HepG2 (cell line): ENCODE measurements around the gene INO80B. TPM values are rescaled to one million over a fixed set of nuclear protein-coding genes. Genes with fewer than 3 reads are reported as not detected.
A peak's percentile ranks its signal among the peaks of the same experiment; 100 is the strongest.

Experiments used
- AHDC1 ChIP-seq: sonication (generic); formaldehyde crosslinking; IDR thresholded peaks from 2 replicates; pipeline ENCODE4 v1.5.1; 2020; ENCODE audit warnings: mild to moderate bottlenecking, missing genetic modification reagents, borderline replicate concordance
- GMEB2 ChIP-seq: IDR thresholded peaks from 2 replicates; pipeline ENCODE4 v1.6.1; 2016; ENCODE audit warnings: missing biosample characterization, missing genetic modification reagents, low read depth
- HNRNPL ChIP-seq: fragments of 200-400 bp; formaldehyde crosslinking; IDR thresholded peaks from 2 replicates; pipeline ENCODE4 v1.6.1; 2017; ENCODE audit warnings: mild to moderate bottlenecking, low read depth, low read length
- HOXD1 ChIP-seq: sonication (generic); formaldehyde crosslinking; IDR thresholded peaks from 2 replicates; pipeline ENCODE4 v1.5.0; 2020; ENCODE audit warnings: missing genetic modification reagents
- JUN ChIP-seq: sonication (generic); formaldehyde crosslinking; IDR thresholded peaks from 2 replicates; pipeline ENCODE4 v1.4.0; 2020; ENCODE audit warnings: mild to moderate bottlenecking, missing genetic modification reagents
- ZFAT ChIP-seq: sonication (generic); formaldehyde crosslinking; conservative IDR thresholded peaks from 2 replicates; pipeline ENCODE4 v1.8.1; 2023; ENCODE audit warnings: missing genetic modification reagents, inconsistent platforms
- ZNF17 ChIP-seq: sonication (generic); formaldehyde crosslinking; IDR thresholded peaks from 2 replicates; pipeline ENCODE4 v1.5.0; 2020; ENCODE audit warnings: mild to moderate bottlenecking, missing genetic modification reagents
- ZNF335 ChIP-seq: sonication (generic); formaldehyde crosslinking; IDR thresholded peaks from 2 replicates; pipeline ENCODE4 v1.4.0; 2020; ENCODE audit warnings: missing genetic modification reagents
- ZNF44 ChIP-seq: sonication (generic); formaldehyde crosslinking; IDR thresholded peaks from 2 replicates; pipeline ENCODE4 v1.5.1; 2020; ENCODE audit warnings: mild to moderate bottlenecking, missing genetic modification reagents
- ZNF747 ChIP-seq: sonication (generic); formaldehyde crosslinking; IDR thresholded peaks from 2 replicates; pipeline ENCODE4 v1.8.1; 2023; ENCODE audit warnings: missing genetic modification reagents, mild to moderate bottlenecking, borderline replicate concordance
- ZZZ3 ChIP-seq: sonication (generic); formaldehyde crosslinking; IDR thresholded peaks from 2 replicates; pipeline ENCODE4 v1.4.0; 2020; ENCODE audit warnings: missing genetic modification reagents, mild to moderate bottlenecking, borderline replicate concordance
- polyA plus RNA-seq, 8 experiments: library from polyadenylated mRNA; depleted of rRNA in 3 of 8; stranded (reverse) in 7 of 8; unstranded in 1 of 8; fragments of >200 nt; fragmentation: Illumina TruSeq in 4 of 8; extraction: Trizol in 4 of 8; gene quantifications; 2 replicates each; pipeline versions ENCODE4 v1.2.1 to v1.2.3, GENCODE V29; 2011 to 2016; ENCODE audit warnings: low read depth in 4 of 8, missing spikeins in 1 of 8, mixed read lengths in 1 of 8; ENCODE audit not compliant: insufficient read depth in 1 of 8
- total RNA-seq, 5 experiments: library from RNA; depleted of rRNA; stranded (reverse); fragments of >200 nt; fragmentation: Illumina TruSeq; extraction: Trizol; gene quantifications; 2 replicates each; pipeline ENCODE4 v1.2.3, GENCODE V29; 2016; ENCODE audit warnings: low read depth in 1 of 5
- TF ChIP-seq, protein P1 (sequence below): sonication (generic); formaldehyde crosslinking; IDR thresholded peaks from 2 replicates; pipeline ENCODE4 v1.4.0; 2020; ENCODE audit warnings: missing genetic modification reagents
- TF ChIP-seq, protein P2 (sequence below): IDR thresholded peaks from 2 replicates; pipeline ENCODE4 v1.6.1; 2016; ENCODE audit warnings: missing genetic modification reagents, missing compliant biosample characterization
- TF ChIP-seq, protein P3 (sequence below): sonication (generic); formaldehyde crosslinking; IDR thresholded peaks from 2 replicates; pipeline ENCODE4 v1.4.0; 2020; ENCODE audit warnings: missing genetic modification reagents
- TF ChIP-seq, protein P4 (sequence below): sonication (generic); formaldehyde crosslinking; IDR thresholded peaks from 2 replicates; pipeline ENCODE4 v1.4.0; 2020; ENCODE audit warnings: missing genetic modification reagents

INO80B gene
- total and polyA plus RNA-seq, 2 of the 13 experiments (the other 11 are each of a cell fraction or from before 2014, with no cell fraction given): 6.2 to 14.5 TPM

GRCh38 chr2:74441690-74442482, 13.0 kb upstream of the INO80B start, which contains the start of gene RTKN (continued):
- no peak; the same call in 1 of the 2 replicates for TF ChIP-seq ZZZ3 (CRISPR knock-in tag)
- TF ChIP-seq HNRNPL: no peak
- no peak for TF ChIP-seq ZNF17 (CRISPR knock-in tag)
- peak; percentile 12; the same call in 1 of the 2 replicates for TF ChIP-seq ZFAT (CRISPR knock-in tag)
- TF ChIP-seq, protein P1, sequence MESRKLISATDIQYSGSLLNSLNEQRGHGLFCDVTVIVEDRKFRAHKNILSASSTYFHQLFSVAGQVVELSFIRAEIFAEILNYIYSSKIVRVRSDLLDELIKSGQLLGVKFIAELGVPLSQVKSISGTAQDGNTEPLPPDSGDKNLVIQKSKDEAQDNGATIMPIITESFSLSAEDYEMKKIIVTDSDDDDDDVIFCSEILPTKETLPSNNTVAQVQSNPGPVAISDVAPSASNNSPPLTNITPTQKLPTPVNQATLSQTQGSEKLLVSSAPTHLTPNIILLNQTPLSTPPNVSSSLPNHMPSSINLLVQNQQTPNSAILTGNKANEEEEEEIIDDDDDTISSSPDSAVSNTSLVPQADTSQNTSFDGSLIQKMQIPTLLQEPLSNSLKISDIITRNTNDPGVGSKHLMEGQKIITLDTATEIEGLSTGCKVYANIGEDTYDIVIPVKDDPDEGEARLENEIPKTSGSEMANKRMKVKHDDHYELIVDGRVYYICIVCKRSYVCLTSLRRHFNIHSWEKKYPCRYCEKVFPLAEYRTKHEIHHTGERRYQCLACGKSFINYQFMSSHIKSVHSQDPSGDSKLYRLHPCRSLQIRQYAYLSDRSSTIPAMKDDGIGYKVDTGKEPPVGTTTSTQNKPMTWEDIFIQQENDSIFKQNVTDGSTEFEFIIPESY: no peak
- TF ChIP-seq, protein P2, sequence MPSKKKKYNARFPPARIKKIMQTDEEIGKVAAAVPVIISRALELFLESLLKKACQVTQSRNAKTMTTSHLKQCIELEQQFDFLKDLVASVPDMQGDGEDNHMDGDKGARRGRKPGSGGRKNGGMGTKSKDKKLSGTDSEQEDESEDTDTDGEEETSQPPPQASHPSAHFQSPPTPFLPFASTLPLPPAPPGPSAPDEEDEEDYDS (CRISPR knock-in tag): peak; percentile 99
- TF ChIP-seq ZNF44: peak; percentile 77; the same call in 1 of the 2 replicates
- TF ChIP-seq GMEB2 (CRISPR knock-in tag): no peak
- TF ChIP-seq ZNF335 (CRISPR knock-in tag): peak; percentile 79
- TF ChIP-seq HOXD1 (CRISPR knock-in tag): peak; percentile 30
- TF ChIP-seq, protein P3, sequence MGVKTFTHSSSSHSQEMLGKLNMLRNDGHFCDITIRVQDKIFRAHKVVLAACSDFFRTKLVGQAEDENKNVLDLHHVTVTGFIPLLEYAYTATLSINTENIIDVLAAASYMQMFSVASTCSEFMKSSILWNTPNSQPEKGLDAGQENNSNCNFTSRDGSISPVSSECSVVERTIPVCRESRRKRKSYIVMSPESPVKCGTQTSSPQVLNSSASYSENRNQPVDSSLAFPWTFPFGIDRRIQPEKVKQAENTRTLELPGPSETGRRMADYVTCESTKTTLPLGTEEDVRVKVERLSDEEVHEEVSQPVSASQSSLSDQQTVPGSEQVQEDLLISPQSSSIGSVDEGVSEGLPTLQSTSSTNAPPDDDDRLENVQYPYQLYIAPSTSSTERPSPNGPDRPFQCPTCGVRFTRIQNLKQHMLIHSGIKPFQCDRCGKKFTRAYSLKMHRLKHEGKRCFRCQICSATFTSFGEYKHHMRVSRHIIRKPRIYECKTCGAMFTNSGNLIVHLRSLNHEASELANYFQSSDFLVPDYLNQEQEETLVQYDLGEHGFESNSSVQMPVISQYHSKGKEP (CRISPR knock-in tag): no peak
- TF ChIP-seq AHDC1 (CRISPR knock-in tag): no peak
- peak; percentile 83; the same call in 1 of the 2 replicates for TF ChIP-seq JUN (CRISPR knock-in tag)
- TF ChIP-seq ZNF747 (CRISPR knock-in tag): peak; percentile 53; the same call in 1 of the 2 replicates
- TF ChIP-seq, protein P4, sequence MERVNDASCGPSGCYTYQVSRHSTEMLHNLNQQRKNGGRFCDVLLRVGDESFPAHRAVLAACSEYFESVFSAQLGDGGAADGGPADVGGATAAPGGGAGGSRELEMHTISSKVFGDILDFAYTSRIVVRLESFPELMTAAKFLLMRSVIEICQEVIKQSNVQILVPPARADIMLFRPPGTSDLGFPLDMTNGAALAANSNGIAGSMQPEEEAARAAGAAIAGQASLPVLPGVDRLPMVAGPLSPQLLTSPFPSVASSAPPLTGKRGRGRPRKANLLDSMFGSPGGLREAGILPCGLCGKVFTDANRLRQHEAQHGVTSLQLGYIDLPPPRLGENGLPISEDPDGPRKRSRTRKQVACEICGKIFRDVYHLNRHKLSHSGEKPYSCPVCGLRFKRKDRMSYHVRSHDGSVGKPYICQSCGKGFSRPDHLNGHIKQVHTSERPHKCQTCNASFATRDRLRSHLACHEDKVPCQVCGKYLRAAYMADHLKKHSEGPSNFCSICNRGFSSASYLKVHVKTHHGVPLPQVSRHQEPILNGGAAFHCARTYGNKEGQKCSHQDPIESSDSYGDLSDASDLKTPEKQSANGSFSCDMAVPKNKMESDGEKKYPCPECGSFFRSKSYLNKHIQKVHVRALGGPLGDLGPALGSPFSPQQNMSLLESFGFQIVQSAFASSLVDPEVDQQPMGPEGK (CRISPR knock-in tag): peak; percentile 80
